Choroid plexus epithelial cell (primary cell): ENCODE results near the gene BZW2.

Experiments used
- DNase-seq: peaks from one replicate; pipeline ENCODE4 v3.0.0-alpha.2; 2010; ENCODE audit warnings: low read depth
- H3K4me3 ChIP-seq: 2 replicates; pipeline ENCODE4 v1.5.1; 2011; ENCODE audit warnings: low read depth, mild to moderate bottlenecking, control low read depth, low read length, moderate library complexity
- TF ChIP-seq, protein P1 (sequence below): conservative IDR thresholded peaks from 2 replicates; pipeline ENCODE4 v1.5.1; 2011; ENCODE audit warnings: low read depth, mild to moderate bottlenecking, control low read depth, inconsistent platforms, low read length, moderate library complexity

BZW2 gene

DNA sequence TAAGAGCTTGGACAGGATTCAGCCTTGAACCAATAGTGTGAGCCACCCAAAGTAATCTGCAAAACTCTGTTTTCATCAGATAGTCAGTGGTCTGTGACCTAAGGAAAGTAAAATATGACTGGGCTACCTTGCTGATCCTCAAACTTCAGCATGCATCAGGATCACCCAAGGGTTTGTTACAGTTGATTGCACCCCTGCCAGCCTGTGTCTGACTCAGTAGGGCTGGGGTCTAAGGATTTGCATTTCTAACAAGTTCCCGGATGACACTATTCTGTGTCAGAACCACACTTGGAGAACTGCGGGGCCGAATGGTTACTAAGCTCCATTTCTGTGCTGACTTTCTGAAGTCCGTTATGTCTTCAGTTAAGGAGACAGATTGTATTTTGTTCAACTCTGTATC is 66.9 kb downstream of the BZW2 start:
- no peak for DNase-seq

DNA sequence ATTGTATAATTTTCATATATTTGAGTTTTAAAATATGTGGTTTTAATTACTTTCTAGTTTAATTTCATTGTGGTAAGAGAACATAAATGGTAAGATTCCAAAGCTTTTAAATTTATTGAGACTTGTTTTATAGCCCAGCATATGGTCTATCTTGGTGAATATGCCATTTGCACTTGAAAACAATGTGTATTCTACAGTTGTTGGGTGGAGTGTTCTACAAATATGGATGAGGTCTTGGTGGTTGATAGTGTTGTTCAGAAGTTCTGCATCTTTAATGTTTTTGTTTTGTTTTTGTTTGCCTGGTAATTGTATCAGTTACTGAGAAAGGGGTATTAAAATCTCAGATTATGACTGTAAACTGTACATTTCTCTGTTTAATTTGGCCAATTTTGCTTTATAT is 69.9 kb downstream of the BZW2 start:
- TF ChIP-seq, protein P1, sequence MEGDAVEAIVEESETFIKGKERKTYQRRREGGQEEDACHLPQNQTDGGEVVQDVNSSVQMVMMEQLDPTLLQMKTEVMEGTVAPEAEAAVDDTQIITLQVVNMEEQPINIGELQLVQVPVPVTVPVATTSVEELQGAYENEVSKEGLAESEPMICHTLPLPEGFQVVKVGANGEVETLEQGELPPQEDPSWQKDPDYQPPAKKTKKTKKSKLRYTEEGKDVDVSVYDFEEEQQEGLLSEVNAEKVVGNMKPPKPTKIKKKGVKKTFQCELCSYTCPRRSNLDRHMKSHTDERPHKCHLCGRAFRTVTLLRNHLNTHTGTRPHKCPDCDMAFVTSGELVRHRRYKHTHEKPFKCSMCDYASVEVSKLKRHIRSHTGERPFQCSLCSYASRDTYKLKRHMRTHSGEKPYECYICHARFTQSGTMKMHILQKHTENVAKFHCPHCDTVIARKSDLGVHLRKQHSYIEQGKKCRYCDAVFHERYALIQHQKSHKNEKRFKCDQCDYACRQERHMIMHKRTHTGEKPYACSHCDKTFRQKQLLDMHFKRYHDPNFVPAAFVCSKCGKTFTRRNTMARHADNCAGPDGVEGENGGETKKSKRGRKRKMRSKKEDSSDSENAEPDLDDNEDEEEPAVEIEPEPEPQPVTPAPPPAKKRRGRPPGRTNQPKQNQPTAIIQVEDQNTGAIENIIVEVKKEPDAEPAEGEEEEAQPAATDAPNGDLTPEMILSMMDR, result no peak
- no peak overlapping the region for H3K4me3 ChIP-seq
- no peak for DNase-seq

More for the DNA sequence above, 66.9 kb downstream of the BZW2 start:
- no peak overlapping the region for H3K4me3 ChIP-seq
- TF ChIP-seq, protein P1, result no peak

DNA sequence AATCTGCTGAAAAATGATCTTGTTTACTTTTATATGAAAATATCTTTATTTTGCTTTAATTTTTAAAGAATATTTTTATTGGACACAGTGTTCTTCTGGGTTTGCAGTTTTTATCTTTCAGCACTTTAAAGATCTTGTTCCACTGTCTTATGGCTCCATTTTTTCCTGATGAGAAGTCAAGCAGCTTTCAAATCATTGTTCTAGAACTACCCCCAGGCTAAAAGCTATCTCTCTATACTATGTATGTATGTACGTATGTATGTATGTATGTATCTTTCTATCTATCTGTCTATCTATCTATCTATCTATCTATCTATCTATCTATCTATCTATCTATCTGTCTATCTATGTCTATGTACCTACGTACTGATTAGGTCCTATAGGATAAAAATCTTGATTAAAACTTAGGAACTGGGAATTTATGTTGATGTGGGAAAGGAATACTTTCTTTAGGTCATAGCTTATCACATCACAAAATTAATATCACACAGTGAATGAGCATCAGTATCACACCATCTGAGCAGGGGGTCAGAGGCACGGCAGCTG is 72.2 kb downstream of the BZW2 start:
- TF ChIP-seq, protein P1, result no peak
- no peak overlapping the region for H3K4me3 ChIP-seq
- no peak for DNase-seq

DNA sequence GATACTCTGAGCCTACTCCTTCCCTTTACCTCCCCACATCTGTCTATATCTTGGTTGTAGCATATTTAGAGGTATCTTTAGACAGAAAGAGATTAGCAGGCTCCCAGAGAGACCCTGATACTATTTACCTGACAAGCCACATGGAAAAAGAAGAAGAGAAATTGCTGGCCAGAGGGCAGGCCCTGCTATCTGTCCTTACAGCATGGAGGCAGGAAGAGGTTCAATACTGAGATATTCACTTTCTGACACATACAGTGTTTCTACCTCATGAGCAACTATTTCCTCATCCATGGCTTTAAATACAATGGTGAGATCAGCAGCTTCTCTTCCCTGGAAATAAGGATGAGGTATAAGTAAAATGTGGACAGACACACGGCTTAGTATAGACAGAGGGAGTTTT is 73.7 kb downstream of the BZW2 start:
- no peak overlapping the region for H3K4me3 ChIP-seq
- TF ChIP-seq, protein P1, result no peak
- DNase-seq, result peak; percentile 30

DNA sequence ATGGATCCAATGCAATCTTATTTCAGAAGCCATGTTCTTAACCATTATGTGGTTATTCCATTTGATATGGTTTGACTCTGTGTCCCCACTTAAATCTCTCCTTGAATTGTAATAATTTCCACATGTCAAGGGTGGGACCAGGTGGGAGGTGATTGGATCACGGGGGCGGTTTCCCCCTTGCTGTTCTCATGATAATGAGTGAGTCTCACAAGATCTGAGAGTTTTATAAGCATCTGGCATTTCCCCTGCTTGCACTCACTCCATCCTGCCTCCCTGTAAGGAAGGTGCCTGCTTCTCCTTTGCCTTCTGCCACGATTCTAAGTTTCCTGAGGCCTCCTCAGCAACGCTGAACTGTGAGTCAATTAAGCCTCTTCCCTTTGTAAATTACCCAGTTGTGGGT is 75.6 kb downstream of the BZW2 start:
- no peak for DNase-seq
- TF ChIP-seq, protein P1, result no peak

DNA sequence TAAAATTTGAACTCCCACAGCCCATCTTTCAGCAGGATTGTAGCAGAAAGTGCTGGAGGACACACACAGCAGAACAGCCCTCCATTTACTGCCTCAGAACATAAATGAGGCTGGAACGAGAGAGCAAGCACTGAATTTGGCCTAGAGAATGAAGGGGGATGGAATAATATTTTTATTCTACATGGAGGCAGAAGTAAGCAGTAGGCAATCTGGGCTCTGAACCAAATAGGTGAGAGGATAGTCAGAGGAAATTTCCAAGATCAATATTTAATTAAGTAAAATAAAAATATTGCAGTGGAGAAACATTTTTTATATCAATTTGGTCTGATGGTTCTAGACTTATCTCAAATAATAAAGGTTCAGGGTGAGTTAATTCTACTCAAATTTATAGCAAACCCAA is 78.4 kb downstream of the BZW2 start:
- TF ChIP-seq, protein P1, result no peak
- DNase-seq, result no peak
- no peak overlapping the region for H3K4me3 ChIP-seq

More for the DNA sequence above, 75.6 kb downstream of the BZW2 start:
- H3K4me3 ChIP-seq, result no peak overlapping the region

DNA sequence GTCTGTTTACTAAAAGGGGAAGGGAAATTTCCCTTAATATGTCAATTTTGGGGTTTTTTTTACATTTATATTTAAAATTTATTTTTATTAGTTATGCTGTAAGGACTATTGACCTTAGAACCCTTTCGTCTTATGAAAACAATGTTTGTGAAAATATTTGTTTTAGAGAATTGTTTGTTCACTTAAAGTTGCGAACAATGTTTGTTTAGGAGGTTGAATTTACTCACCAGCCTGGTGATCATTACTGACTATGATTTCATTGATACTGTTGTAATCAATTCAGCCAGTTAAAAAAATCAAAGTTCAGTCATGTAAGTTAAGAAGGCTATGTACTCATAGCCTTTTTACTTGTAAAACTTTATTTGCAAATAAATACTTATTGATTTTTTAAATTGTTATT is 80.2 kb downstream of the BZW2 start:
- no peak for DNase-seq
- H3K4me3 ChIP-seq, result no peak overlapping the region
- TF ChIP-seq, protein P1, result no peak
